CMK (cell line): ENCODE measurements around the gene SLC25A30.
A peak's percentile ranks its signal among the peaks of the same experiment; 100 is the strongest.
"Not testable (repeated sequence)": the region's sequence is repeated elsewhere in the genome, so short reads cannot be mapped to it uniquely, and the experiment has no call there.

Experiments
- DNase-seq: peaks from one replicate; pipeline ENCODE4 v3.0.0-alpha.2; 2010; ENCODE audit warnings: low read depth

SLC25A30 gene

DNA sequence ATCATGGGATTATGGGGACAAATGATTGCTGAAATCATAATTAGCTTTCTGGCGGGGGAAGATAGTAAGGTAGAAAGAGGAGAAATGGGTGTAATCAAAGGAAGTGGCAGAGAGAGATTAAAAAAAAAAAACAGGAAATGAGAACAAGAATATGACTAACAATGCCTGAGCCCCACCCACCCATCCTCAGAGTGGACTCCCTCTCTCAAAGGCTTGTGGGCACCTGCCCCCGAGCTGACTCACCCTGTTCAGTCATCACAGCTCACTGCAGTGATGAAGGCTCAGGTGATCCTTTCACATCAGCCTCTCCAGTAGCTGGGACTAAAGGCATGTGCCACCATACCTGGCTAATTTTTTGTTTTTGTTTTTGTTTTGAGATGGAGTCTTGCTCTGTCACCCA lies 50.8 kb downstream of the SLC25A30 start:
- DNase-seq: no peak

DNA sequence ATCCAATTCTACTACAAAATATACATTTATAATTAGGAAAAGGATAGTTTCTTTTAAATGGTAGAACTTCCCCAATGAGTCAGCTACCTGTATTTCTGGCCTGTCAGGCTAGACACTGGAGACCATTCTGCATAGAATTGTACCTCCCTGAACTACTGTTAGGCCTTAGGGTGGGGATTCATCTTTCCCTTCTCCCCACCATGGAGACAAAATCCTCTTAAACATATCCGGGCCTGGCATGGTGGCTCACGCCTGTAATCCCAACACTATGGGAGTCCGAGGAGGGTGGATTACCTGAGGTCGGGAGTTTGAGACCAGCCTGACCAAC lies 52.7 kb downstream of the SLC25A30 start:
- DNase-seq: no peak

DNA sequence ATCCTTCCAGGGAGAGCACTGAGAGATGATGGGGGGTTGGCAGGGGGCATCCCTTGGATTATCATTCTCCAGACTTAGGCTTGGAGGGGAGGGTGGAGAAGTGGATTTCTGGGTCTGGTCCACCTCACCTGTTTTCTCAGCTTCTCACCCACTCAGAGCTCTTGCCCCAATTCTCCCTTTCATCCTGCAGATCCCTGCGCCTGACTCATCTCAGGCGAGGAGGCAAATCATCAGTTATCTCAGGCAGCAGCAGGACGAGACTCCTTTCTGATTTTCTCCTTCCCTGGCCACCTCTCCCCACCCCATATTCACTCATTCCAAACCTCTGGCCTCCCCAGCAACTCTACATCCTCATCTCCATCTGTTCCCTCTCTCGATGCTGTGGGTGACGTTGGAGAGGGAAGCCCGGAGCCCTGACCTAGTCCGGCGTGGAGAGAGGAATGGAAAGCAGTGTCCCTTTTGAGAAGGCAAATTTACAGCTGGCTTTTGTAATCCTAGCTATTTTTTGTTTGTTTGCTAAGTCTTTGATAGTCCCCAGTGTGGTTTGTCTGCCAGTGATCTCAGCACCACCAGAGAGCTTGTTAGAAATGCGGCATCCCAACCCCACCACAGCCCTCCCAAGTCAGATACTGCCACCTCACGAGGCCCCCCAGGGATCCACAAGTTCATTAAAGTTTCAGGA lies 53.2 kb downstream of the SLC25A30 start:
- DNase-seq: no peak

DNA sequence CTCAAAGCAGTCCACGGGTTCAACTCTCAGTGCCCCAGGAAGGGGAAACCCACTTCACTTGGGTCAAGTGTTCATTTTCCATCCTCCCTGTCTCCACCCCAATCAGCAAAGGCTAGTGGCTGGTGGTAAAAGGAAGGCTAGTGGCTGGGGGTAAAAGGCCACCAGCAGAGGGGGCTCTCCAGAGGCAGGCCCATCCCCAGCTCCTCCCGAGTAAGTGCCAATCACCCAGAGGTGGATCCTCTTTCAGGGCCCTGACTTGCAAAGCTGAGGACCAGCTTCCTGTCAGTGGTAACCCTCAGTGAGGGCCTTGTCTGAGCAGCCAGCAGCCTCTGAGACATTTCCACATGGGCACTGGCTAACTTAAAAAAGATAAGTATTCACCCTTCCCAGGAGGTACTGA lies 55.2 kb downstream of the SLC25A30 start:
- peak; percentile 39 for DNase-seq

DNA sequence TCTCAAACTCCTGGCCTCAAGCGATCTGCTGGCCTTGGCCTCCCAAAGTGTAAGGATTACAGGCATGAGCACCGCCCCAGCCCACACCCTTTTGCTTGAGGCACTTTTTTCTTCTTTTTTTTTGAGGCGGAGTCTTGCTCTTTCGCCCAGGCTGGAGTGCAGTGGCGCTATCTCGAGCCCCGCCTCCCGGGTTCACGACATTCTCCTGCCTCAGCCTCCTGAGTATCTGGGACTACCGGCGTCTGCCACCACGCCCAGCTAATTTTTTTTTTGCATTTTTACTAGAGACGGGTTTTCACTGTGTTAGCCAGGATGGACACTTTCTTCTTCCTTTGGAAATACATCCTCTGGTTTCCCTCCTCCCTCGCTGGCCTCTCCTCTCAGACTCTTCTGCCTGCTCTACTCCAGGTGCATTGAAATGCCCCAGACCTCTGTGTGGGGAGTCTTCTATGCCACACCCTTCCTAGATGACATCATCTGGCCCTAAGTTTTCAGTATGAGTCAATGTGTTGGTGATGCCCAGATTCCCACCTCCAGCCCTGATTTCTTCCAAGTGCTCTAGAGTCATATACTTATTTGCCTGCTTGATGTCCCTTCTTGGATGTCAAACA lies 56.5 kb downstream of the SLC25A30 start:
- no peak for DNase-seq

DNA sequence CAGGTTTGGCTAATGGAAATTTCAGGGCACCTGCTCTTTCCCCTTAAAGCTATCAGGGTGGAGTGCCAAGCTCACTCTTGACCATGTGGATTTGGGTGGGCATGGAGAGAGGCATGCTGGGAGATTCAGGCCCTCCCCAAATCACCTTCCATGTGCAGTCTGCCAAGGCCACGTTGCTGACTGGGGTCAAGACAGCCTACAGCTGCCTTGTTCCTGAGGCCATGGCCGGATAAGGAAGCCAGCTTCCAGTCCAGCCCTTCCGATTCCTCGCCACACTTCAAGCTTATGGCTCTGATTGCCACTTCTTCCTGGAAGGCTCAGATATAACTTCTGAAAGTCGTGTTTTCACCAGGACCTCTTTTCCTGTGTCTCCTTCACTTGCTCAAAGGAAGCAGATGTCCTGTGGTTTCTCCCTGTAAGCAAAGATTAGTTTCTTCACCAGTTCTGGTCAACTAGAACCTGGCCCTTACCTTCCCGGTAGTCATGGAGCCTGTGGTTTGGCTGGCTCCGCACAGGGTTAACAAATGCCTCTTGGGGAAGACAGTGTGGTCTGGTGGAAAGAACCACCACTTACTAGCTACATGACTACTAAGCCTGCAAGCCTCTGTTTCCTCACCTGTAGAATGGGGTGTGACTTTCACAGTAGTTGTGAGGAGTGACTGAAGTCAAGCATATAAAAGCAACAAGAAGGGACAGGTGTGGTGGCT lies 61.1 kb downstream of the SLC25A30 start:
- peak; percentile 81 for DNase-seq

DNA sequence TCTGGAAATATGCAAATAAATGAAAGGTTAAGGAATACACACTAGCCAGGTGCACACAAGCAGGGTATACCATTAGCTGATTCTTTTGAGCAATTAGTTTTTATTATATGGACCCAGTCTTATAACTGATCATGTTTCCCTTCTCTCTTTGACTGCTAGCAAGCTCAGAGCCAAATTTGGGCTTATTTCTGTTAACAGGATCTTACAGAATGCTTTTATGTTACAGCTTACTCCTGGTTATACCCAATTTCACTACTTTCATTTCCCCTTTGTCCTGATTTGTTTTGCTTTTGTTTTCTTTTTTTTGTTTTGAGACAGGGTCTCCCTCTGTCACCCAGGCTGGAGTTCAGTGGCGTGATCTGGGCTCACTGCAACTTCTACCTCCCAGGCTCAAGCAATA lies 64.3 kb downstream of the SLC25A30 start:
- no peak for DNase-seq

DNA sequence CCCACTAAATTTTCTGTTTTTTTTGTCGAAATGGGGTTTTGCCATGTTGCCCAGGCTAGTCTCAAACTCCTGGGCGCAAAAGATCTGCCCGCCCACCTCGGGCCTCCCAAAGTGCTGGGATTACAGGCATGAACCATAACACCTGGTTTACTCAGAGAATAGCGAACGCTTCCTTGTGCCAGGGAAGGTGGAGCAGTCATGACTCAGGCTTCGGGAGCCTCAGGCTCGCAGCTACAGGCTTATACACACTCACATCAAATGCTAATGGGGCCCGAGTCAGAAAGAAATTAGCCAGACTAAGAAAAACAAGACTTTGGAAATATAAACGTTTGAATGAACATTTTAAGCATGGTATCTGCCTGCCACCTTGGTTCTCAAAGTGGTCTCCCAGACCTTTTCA lies 66.1 kb downstream of the SLC25A30 start:
- DNase-seq: no peak

DNA sequence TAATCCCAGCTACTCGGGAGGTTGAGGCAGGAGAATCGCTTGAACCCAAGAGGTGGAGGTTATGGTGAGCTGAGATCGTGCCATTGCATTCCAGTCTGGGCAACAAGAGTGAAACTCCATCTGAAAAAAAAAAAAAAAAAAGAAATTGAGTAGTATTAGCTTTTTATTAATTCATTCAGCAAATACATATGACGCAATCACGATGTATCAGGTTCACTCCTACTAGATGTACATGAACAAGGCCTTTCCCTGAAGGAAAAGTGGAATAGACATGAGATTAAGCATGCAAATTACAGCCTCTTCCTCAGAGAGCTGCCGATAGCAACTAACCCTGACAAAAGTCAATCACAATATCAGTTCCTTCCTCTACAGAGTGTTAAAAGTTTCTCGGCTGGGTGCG lies 68.0 kb downstream of the SLC25A30 start:
- DNase-seq: no peak

DNA sequence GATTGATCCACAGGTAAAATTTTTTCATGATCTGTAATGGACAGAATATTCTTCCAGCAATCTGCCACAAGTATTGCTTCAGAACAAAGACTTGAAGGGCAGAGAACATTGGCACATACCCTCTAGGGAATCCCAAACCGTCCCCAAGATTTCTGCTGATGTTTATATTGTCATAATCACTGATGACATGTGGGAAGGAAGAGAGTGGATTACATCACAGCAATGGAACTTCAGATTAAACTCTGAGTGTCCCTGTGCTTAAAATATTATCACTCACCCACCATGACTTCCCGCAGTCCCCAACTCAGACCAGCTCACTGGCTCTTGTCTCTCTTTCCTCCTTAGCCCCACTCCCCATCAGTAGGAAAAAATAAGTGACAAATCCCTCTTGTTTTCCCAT lies 68.7 kb downstream of the SLC25A30 start:
- no peak for DNase-seq

DNA sequence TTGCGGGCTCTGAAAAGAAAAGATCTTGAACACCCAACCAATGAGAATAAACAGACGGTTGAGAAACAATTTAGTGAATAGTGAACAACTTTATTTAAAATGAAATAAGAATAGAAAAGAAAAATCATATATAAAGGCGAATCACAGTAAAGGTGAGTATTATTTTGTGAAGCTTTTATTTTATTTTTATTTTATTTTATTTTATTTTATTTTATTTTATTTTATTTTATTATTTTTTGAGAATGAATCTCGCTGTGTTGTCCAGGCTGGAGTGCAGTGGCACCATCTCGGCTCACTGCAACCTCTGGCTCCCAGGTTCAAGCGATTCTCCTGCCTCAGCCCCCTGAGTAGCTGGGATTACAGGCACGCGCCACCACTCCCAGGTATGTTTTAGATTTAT lies 74.1 kb downstream of the SLC25A30 start:
- not testable (repeated sequence) for DNase-seq
